Brain microvascular endothelial cell (primary cell): ENCODE results near the gene DPM1.

Experiments used
- DNase-seq: peaks from one replicate; pipeline ENCODE4 v3.0.0-alpha.2; 2020
- H3K27ac ChIP-seq: fragments of 250-450 bp; sonication (Bioruptor Pico); 2 replicates; pipeline ENCODE4 v1.5.1; 2020; ENCODE audit warnings: mild to moderate bottlenecking, moderate library complexity
- H3K27me3 ChIP-seq: fragments of 250-450 bp; sonication (Bioruptor Pico); replicated peaks from 2 replicates; pipeline ENCODE4 v1.5.1; 2020; ENCODE audit warnings: mild to moderate bottlenecking
- H3K36me3 ChIP-seq: fragments of 250-450 bp; sonication (Bioruptor Pico); replicated peaks from 2 replicates; pipeline ENCODE4 v1.5.1; 2020; ENCODE audit warnings: mild to moderate bottlenecking
- H3K4me3 ChIP-seq: 2 replicates; pipeline ENCODE4 v1.5.1; 2011; ENCODE audit warnings: low read depth, mild to moderate bottlenecking, control low read depth, low read length, moderate library complexity
- in situ Hi-C: cut with HindIII; loops from 2 replicates; pipeline ENCODE4 v1.10.0; 2017; ENCODE audit warnings: low sequenced_read_pairs, low pct_ligation_motif_present
- TF ChIP-seq, protein P1 (sequence below): IDR thresholded peaks from 2 replicates; pipeline ENCODE4 v1.5.1; 2011; ENCODE audit warnings: low read depth, mild to moderate bottlenecking, moderate library complexity, low read length, control low read depth, inconsistent platforms; ENCODE audit errors: missing control alignments

The DPM1 gene

DNA sequence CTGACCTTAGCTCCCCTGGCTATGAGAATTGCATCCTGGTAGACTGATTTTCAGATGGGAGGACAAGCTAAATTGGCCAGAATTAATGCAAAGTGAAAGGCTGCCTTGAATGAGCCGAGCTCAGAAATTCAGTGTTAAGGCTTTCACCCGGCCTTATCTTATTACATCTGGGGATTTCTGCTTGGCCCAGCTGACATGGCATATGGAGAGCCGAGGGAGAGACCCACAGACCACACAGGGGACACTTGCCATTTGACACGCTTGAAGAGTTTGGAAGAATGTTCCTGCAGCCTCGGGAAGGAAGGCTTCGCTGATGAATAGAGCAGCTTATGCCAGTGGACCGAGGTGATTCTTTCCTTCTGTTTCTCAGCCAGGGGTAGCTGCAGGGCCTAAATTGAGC lies 9.3 kb upstream of the DPM1 start:
- in situ Hi-C loops = no loop called here
- no peak overlapping the region for H3K27ac ChIP-seq
- no peaks in the 10 kb centered on the region for H3K36me3 ChIP-seq
- TF ChIP-seq, protein P1, sequence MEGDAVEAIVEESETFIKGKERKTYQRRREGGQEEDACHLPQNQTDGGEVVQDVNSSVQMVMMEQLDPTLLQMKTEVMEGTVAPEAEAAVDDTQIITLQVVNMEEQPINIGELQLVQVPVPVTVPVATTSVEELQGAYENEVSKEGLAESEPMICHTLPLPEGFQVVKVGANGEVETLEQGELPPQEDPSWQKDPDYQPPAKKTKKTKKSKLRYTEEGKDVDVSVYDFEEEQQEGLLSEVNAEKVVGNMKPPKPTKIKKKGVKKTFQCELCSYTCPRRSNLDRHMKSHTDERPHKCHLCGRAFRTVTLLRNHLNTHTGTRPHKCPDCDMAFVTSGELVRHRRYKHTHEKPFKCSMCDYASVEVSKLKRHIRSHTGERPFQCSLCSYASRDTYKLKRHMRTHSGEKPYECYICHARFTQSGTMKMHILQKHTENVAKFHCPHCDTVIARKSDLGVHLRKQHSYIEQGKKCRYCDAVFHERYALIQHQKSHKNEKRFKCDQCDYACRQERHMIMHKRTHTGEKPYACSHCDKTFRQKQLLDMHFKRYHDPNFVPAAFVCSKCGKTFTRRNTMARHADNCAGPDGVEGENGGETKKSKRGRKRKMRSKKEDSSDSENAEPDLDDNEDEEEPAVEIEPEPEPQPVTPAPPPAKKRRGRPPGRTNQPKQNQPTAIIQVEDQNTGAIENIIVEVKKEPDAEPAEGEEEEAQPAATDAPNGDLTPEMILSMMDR = no peak
- no peaks in the 10 kb centered on the region for H3K27me3 ChIP-seq
- no peak for DNase-seq
- H3K4me3 ChIP-seq = no peak overlapping the region

DNA sequence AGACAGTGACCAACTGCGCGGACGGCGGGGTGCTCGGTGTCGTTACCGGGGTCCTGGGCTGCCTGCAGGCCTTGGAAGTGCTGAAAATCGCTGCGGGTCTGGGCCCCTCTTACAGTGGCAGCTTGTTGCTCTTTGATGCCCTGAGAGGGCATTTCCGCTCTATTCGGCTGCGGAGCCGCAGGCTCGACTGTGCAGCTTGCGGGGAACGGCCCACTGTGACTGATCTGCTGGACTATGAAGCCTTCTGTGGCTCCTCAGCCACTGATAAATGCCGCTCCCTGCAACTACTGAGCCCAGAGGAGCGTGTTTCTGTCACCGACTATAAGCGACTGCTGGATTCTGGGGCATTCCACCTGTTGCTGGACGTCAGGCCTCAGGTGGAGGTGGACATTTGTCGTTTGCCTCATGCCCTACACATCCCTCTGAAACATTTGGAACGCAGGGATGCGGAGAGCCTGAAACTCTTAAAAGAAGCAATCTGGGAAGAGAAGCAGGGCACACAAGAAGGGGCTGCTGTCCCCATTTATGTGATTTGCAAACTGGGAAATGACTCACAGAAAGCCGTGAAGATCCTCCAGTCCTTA lies 1.3 kb upstream of the DPM1 start:
- TF ChIP-seq, protein P1 = no peak
- DNase-seq = no peak
- Histone ChIP-seq H3K4me3 (peak overlapping the region; percentile 98), H3K27me3 (no peaks in the 10 kb centered on the region), H3K36me3 (peaks cover 7% of the 10 kb centered on the region), H3K27ac (peak overlapping the region; percentile 99)
- in situ Hi-C loops = no loop called here

DNA sequence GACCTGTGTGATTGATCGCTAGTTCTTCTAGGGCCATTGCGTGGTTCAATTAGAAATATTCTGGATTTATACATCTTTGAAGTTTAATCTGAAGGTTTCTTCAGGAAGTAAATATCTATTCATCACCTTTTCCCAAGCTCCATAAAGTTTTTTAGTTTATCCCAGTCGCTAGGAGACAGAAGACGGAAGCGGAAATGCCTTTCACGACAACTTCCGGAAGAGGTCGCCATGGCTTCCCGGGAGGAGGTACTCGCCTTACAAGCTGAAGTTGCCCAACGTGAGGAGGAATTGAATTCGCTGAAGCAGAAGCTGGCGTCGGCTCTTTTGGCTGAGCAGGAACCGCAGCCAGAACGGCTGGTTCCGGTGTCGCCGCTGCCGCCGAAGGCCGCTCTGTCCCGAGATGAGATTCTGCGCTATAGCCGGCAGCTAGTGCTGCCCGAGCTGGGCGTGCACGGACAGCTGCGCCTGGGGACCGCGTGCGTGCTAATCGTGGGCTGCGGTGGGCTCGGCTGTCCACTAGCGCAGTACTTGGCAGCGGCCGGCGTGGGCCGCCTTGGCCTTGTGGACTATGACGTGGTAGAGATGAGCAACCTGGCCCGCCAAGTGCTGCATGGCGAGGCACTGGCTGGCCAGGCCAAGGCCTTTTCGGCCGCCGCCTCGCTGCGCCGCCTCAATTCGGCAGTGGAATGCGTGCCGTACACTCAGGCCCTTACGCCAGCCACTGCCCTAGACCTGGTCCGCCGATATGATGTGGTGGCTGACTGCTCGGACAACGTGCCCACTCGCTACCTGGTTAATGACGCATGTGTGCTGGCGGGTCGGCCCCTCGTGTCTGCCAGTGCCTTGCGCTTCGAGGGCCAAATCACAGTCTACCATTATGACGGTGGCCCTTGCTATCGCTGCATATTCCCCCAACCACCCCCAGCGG lies 547 bp upstream of the DPM1 start, which contains the start of gene MOCS3:
MOCS3 (plus strand) TSS at position 204 of the 928 bp plus-strand sequence; CDS start at position 229, 25 bp downstream.
- TF ChIP-seq, protein P1 = no peak
- in situ Hi-C loops = no loop called here
- H3K36me3 ChIP-seq = peaks cover 15% of the 10 kb centered on the region
- H3K27me3 ChIP-seq = no peaks in the 10 kb centered on the region
- peak within 1 kb of the TSS; percentile 99 for H3K27ac ChIP-seq
- H3K4me3 ChIP-seq = peak within 1 kb of the TSS; percentile 98
- peak; percentile 79 for DNase-seq

DNA sequence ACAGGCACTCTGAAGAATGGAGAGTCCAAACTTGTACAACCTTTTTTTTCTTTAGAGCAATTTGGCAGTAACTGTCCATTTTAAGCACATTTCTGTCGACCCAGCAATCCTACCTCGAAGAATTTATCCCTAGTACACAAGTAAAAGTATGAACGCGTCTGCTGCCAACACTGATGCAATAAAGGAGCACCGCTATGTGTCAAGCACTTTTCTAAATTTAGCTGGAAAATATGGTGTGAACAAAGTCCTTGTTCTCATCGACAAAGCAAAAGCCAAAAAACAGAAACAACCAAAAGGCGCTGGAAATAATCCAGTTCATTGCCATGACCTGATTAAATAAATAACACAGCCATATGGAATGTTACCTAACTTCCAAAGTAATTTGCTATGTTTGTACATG lies 1.1 kb downstream of the DPM1 start:
- Histone ChIP-seq H3K4me3 (peak overlapping the region; percentile 98), H3K27ac (peak overlapping the region; percentile 99), H3K36me3 (peaks cover 22% of the 10 kb centered on the region), H3K27me3 (no peaks in the 10 kb centered on the region)
- in situ Hi-C loops = no loop called here
- no peak for DNase-seq
- TF ChIP-seq, protein P1 = no peak

DNA sequence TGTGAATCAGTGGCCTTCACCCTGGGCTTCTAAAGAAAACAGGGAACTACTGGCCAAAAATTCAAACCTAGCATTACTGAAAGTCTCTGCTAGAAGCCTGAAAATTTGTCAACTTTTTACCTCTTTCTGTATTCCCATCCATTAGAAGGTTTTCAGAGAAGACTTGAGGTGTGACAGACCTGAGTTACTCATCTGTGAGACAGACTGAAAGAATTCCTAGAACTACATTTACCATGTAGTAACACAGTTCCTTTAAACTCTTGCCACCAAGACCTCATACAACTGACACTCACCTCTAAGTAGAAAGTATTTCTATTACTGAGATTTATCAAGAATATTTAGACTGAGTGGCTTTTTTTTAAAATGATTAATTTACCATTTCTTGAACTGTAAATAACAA lies 4.5 kb downstream of the DPM1 start:
- H3K4me3 ChIP-seq = no peak overlapping the region
- in situ Hi-C loops = no loop called here
- TF ChIP-seq, protein P1 = no peak
- no peak overlapping the region for H3K27ac ChIP-seq
- DNase-seq = no peak
- H3K27me3 ChIP-seq = no peaks in the 10 kb centered on the region
- H3K36me3 ChIP-seq = peaks cover 28% of the 10 kb centered on the region
